Gastrocnemius medialis (tissue), 4 donors: ENCODE data around the gene KCND3.
A peak's percentile ranks its signal among the peaks of the same experiment; 100 is the strongest.

Experiments used
- POLR2A ChIP-seq, 2 donors: fragments of 450-650 bp; IDR thresholded peaks; one replicate each; pipeline ENCODE4 v1.6.1; 2017; ENCODE audit warnings: antibody characterized with exemption in 2 of 2, mild to moderate bottlenecking in 2 of 2, moderate library complexity in 2 of 2
- TF ChIP-seq, protein P1 (sequence below), 5 experiments: fragments of 450-650 bp in 3 of 5; fragments of 200-600 bp in 2 of 5; sonication (generic) in 2 of 5; IDR thresholded peaks in 4 of 5; conservative IDR thresholded peaks in 1 of 5; 1 replicate in 4 of 5; 2 replicates in 1 of 5; pipeline ENCODE4 v1.5.1; 2016 to 2019; ENCODE audit warnings: antibody characterized with exemption in 5 of 5, mild to moderate bottlenecking in 3 of 5, moderate library complexity in 3 of 5

- no peak for TF ChIP-seq POLR2A (IDR thresholded peaks at IDR 0.05)
- TF ChIP-seq, protein P1, sequence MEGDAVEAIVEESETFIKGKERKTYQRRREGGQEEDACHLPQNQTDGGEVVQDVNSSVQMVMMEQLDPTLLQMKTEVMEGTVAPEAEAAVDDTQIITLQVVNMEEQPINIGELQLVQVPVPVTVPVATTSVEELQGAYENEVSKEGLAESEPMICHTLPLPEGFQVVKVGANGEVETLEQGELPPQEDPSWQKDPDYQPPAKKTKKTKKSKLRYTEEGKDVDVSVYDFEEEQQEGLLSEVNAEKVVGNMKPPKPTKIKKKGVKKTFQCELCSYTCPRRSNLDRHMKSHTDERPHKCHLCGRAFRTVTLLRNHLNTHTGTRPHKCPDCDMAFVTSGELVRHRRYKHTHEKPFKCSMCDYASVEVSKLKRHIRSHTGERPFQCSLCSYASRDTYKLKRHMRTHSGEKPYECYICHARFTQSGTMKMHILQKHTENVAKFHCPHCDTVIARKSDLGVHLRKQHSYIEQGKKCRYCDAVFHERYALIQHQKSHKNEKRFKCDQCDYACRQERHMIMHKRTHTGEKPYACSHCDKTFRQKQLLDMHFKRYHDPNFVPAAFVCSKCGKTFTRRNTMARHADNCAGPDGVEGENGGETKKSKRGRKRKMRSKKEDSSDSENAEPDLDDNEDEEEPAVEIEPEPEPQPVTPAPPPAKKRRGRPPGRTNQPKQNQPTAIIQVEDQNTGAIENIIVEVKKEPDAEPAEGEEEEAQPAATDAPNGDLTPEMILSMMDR (IDR thresholded peaks at IDR 0.05 in 4 of 5, conservative IDR thresholded peaks at IDR 0.05 in 1 of 5), result peak in 3 of 5 experiments; percentile 14 to 32 (median 27)
Observed at GRCh38 chr1:111959436-111959835, 30.0 kb downstream of the KCND3 start.
